M059J (cell line): ENCODE data around the gene LRRC45. TPM values are rescaled to one million over a fixed set of nuclear protein-coding genes. Genes with fewer than 3 reads are reported as not detected.

Source experiments
- DNase-seq: peaks from one replicate; pipeline ENCODE4 v3.0.0-alpha.2; 2012; ENCODE audit warnings: low read depth
- total RNA-seq: library from RNA; depleted of rRNA; stranded (reverse); fragments of >200 nt; shearing (Covaris generic); gene quantifications from 2 replicates; pipeline ENCODE4 v1.2.3, GENCODE V29; 2014

The LRRC45 gene
- total RNA-seq, 1 experiment from 2014 or later, result 20.8 TPM

DNA sequence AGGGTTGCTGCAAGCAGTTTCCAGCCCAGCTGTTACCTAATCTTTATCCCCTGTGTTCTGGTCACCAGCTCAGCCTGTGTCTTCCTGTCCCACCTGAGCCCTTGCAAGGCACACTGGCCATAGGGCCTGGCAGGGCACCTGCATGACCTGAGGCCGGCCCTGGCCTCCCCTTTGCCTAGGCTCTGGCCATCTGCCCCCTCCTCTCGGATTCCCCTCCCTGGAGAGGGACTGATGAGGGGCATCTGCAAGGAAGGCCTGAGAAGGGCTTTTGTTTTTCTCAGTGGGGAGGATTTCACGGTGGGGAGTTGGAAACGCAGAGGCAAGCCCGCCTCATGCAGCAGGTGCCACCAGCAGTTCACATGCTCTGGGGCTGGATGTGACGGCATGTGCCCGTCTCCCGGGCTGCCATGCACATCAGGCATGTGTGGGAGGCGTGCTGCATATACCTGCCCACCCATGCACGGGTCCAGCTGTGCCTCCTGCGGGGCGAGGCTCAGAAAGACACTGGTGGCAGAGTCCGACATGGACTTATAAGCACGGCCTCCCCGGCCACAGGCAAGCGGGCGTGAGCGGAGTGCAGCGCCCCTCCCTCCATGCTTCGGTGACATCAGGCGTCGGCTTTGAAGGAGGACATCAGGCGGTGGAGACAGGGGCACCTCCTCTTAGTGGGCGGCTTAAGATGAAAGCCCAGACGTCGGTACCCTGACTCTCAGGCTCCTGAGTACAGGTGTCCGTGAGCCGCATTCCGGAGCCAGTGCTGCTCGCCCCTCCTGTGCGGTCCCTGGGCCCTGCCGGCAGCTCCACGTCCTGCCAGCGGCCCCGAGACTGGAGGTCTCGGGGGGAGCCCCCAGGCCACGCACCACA lies 29.1 kb upstream of the LRRC45 start:
- DNase-seq, result no peak

GRCh38 chr17:81994593-81995462 lies 28.3 kb upstream of the LRRC45 start:
- DNase-seq, result no peak

GRCh38 chr17:81995463-81996231 lies 27.5 kb upstream of the LRRC45 start:
- no peak for DNase-seq

DNA sequence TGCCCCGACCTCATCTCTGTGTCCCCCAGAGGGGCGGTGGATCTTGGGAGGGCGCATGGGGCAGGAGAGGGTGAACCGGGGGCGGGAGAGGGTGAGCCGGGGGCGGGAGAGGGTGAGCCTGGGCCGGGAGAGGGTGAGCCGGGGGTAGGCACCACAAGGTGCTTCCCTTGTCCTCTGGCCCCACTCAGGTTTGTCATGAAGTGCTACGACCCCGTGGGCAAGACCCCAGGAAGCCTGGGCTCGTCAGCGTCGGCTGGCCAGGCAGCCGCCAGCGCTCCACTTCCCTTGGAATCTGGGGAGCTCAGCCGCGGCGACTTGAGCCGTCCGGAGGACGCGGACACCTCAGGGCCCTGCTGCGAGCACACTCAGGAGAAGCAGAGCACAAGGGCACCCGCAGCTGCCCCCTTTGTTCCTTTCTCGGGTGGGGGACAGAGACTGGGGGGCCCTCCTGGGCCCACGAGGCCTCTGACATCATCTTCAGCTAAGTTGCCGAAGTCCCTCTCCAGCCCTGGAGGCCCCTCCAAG lies 26.8 kb upstream of the LRRC45 start:
- no peak for DNase-seq

DNA sequence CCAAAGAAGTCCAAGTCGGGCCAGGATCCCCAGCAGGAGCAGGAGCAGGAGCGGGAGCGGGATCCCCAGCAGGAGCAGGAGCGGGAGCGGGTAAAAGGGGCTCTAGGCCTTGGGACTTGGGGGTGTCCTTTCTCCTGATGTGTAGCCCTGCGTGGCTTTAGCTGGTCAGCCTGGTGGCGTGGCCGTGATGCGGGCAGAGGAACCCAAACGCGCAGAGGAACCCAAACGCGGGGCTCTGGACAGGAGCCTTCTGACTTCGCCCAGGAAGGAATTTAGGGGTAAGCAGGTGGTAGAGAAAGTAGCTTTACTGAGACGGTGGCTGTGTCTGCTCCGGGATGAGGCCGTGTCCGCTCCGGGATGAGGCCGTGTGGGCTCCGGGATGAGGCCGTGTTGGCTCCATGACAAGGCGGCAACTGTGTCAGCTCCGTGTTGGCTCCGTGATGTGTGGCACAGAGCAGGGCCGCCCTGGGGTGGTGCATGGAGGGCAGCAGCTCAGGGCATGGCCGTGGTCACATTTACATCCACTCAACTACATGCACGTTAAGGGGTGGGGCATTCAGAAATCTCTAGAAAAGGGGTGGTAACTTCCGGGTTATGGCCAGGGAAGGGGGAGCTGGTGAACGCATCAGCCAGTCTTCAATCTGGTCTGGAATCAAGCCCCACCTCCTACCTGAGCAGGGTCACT lies 26.2 kb upstream of the LRRC45 start:
- DNase-seq, result no peak

DNA sequence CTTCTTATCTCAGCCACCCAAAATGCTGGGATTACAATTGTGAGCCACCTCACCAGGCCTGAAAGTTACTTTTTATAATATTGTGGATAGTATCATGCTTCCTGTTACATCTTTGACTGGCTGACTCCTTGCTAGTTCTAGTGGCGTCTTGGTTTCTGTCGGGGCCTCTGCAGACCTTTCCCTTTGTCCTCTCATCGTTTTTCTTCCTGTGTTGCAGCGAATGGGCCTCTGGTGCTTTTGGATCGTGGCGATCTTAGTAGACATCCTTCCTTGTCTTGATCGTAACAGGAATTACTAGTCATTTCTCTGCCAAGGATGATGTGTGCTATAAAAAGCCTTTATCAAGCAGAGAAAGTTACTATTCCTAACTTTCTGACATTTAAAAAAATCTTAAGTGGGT lies 24.9 kb upstream of the LRRC45 start:
- no peak for DNase-seq

- DNase-seq, result no peak
Observed at GRCh38 chr17:81998691-81999438, 24.2 kb upstream of the LRRC45 start.

DNA sequence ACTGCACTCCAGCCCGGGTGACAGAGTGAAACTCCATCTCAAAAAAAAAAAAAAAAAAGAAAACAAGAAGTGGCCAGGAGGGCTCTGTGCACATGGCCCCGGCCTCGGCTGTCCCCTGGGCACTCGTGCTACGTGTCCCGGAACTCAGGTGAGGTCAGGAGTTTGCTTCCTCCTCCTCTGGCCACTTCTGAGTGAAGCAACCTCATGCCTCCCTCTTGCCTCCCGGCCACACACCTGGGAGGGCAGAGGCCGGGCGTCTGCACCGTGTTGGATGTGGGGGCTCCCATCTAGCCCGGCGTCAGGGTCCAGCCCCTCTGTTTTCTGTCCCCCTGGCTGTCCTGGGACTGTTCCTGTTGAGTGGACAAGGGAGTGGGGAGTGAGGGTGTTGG lies 23.5 kb upstream of the LRRC45 start:
- DNase-seq, result no peak

DNA sequence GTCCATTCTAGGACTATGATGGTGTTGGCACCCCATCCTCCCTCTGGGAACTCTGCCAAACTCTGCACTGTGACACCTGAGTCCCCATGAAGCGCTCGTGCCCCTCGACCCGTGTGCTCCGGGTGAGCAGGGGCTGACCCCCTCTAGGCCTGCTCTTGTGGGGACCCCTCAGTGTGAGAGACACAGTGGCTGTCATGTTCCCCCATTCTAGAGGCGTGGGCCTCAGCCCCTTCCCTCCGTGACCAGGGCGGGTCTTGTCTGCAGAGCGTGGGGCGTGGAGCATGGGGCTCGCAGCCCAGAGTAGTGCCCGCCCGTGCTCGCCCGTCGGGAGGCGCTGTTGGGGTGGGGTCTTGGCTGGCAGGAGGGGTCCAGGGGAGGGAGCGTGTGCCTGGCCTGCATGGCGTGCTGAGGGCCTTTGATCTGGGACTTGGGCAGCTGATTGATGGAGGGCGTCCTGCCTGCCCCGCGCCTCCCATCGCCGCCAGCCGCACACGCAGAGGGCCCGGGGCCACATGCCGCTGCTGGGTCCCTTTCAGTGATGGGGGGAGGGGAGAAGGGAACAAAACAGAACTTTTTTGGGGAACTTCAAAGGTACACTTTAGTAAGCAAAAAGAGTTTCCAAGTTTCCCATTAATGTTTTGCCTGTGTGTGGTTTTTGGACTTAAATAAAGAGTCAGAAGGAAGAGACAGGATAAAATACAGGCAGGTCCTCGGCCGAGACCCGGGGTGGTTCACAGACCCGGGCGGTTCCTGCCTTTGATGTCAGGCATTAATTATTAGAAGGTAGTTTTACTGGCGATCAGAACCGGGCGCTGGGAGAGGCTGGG lies 22.9 kb upstream of the LRRC45 start:
- no peak for DNase-seq

DNA sequence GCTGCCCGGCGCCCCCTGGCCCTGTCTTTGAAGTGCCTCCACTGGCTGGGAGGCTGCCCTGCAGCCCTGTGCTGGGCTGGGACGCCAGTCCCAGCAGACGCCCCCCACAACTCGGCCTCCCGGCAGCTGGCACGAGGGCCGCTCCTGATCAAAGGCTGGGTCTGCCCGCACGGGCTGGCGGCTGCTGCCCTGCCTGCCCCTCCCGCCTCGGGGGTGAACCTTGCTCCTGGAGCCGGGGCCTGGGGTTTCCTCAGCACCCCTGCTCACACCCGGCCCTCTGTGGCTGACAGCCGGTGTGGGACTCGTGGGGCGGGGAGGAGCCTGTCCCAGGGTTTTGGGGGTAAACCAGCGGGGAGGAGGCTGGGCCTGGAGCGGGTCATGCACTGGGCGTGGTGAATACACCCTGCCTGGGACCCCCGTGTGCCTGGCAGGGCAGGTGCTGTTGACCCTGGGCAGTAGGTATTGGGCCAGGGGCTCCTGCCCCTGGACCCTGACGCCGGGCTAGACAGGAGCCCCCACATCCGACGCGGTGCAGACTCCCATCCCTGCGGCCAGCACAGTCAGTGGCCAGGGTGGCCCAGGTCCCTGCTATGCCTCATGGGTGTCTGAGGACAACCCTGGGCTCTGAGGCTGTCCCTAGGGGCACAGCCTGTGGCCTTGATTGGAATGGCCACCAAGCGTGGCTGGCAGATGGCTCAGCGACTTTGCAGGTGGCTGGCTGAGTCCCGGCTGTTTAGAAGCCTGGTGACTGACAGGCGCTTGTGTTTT lies 22.1 kb upstream of the LRRC45 start:
- DNase-seq, result no peak

DNA sequence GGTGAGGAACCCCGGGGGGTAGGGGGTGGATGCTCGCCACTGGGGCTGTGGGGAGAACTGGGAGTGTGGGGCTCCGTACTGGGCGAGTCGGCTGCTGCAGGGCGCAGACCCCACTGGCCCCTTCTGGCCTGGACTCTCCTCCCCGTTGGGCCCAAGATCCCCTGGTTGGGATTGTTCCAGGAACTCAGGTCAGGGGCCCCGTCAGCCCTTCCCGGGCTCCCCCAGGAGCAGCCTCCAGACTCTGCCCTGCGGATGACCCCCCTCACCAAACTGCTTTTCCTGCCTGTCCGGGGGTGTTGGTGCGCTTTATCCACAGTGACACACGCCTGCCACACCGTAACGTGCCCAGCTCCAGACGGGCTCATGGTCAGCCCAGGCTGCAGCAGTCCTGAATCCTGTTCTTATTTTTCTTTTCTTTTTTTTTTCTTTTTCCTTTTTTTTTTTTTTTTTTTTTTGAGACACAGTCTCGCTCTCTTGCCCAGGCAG lies 21.5 kb upstream of the LRRC45 start:
- no peak for DNase-seq

- peak; percentile 99 for DNase-seq
Observed at GRCh38 chr17:82003411-82004381, 19.4 kb upstream of the LRRC45 start.

DNA sequence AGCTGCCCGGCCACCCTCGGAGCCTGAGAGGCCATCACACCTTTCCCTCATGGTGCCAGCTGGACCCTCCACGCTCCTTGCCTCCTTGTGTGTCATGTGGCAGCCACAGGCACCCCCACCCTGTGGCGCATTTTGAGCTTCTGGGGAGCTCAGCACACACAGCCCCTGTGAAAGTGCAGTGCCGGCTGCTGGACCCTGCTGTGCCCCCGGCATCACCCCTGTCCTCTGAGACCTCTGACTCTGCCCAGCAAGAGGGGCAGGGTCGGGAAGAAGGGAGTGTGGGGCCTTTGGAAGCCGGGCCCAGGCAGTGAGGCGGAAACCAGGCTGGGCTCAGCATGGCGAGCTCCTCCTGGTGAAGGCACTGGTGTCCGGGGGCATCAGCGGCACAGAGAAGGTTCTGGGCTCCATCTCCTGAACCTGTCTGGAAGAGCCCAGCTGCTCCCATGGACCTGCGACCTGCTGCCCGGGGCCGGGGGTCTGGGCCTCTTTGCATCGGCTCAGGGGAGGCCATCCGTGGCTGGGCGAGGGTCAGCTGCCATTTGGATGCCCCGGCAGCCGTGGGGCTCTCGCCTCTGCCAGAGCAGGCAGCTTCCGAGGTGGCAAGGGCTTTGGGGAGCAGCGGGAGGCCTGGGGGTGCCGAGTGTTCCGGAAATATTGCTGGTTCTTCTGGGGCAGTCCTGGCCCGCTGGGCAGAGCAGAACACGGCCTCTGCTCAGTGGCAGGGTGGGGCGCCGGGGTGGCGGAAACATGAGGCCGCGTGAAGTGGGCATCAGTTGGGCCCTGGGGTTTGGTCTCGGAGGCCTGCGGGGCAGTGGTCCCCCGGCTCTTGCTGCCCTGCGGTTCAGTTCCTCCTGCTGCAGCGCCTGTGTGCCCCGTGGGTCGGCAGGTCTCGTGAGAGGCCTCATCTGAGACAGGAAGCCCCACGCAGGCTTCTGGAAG lies 18.3 kb upstream of the LRRC45 start:
- DNase-seq, result no peak

DNA sequence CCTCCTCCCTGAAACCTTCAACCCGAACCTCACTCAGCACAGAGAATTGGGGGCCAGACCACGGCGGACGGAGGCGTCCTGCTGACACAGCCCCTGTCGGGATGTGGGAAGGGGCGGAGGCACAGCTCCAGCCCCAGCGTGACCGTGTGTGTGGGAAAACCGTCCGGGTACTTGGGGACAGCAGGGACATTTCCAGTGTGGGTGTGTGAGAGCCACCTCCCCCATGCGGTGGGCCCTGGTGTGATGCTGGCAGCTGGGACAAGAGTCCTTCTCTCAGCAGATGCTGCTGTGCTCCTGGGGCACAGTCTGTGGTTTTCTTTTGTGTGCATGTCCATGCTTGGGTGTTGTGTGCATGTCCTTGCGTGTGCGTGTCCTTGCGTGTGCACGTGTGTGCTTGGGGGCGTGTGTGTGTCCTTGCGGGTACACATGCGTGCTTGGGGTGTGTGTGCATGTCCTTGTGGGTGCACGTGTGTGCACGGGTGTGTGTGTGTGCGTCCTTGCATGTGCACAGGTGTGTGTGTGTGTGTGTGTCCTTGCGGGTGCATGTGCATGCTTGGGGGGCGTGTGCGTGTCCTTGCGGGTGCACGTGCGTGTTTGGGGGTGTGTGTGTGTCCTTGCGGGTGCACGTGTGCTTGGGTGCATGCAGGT lies 17.3 kb upstream of the LRRC45 start:
- DNase-seq, result no peak

DNA sequence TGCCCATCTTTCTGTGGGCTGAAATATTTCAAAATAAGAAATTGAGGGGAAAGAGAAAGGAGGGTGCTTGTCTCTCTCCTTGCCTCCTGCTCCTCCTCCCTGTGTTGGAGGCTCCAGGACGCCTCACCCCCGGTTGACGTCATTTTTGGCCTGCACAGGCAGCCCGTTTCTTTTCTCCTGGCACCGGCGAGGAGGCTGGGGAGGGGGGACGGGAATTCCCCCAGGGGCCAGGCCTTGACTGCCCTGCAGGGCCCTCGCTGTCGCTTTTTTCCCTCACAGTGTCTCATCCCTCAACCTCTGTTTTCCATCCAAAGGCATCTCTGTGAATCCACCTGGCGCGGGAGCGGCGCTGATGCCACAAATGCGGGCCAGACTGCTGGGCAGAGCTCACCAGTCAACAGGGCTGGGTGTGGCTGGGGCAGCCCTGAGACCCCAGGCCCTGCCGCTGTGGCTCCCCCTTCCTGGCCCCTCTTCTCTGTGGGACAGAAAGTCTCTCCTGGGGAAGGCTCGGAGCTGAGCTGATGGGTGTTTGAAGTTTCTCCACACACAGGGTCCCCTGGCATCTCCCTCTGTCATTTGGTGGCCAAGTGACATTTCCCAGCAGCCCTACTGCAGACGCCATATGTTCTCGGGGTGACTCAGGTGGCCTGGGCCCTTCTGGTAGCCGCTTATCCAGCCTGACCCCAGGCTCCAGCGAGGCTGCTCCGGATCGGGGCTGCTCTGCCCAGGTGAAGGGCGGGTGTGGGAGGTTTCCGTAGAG lies 16.5 kb upstream of the LRRC45 start:
- DNase-seq, result peak; percentile 83
